Measurements from ENCODE around the gene POLR2C.
"Not testable (repeated sequence)": the region's sequence is repeated elsewhere in the genome, so short reads cannot be mapped to it uniquely, and the experiment has no call there.

Gene POLR2C
- total RNA-seq = 74.3 to 107 (median 91.9) reads per million in 4 experiments

DNA sequence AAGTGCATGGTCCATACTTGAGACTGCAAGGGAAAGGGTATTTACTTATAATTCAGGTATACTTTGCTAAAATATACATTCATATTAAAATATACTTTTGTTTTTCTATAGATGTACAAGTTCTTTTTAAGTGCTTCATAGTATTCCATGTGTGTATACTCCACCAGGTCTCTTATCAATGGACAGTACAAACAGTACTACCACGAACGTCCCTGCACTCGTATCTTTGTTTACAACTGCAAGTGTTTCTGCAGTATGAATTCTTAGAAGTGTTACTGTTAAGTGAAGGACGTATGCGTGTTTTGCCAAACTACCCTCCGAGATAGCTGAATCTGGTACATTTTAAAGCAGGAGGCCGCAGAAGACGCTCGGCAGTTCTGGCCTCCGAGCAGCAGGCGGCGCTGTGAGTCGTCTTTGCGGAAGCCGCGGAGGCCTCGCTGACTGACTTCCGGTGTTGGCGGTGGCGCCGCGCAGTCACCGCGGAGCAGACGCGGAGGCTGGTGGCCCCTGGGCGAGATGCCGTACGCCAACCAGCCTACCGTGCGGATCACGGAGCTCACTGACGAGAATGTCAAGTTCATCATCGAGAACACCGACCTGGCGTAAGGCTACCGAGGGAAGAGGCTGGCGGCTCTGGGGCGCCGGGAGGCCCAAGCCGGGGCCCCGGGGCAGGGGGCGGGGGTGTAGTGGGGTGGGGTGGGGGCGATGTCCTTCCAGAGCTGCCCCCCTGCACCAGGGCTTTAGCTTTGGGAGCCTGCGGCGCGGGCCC, at the start of gene POLR2C:
TSS of gene POLR2C (plus strand) at position 471 of the 769 bp plus-strand sequence. CDS start at position 517, 46 bp downstream.
- peak; percentile 86 for DNase-seq

DNA sequence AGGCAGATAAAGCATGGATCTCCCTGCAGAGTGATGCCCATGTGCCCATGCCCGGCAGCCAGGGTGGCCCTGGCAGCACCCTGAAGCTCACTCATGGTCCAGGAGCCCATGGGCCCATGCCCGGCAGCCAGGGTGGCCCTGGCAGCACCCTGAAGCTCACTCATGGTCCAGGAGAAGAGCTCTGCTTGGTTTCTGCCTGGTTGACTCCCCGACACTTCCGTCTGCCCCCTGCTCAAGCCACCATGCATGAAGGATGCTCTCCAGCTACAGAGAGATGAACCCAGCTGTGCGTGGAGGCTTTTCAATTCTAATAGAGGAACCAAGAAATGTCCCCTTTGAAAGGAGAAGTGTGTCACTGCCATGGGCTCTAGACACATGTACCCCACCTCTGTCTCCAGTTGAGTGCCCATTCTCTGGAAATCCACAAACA, 49.2 kb upstream of the POLR2C start:
- no peak for DNase-seq

DNA sequence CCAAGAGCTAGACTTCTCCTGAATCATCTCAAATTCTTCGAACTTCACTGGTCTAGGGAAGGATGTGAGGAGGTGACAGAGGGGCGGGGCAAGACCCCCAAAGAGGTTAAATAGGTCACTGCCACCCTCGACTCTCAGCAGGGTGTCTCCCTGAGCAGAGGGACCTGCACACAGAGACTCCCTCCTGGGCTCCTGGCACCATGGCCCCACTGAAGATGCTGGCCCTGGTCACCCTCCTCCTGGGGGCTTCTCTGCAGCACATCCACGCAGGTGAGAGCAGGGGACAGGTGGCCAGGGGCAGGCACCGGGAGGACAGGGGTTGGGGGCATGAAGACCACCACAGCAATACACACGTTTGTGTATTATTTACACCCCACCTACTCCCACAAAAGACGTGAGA, 48.7 kb upstream of the POLR2C start:
- DNase-seq = no peak

DNA sequence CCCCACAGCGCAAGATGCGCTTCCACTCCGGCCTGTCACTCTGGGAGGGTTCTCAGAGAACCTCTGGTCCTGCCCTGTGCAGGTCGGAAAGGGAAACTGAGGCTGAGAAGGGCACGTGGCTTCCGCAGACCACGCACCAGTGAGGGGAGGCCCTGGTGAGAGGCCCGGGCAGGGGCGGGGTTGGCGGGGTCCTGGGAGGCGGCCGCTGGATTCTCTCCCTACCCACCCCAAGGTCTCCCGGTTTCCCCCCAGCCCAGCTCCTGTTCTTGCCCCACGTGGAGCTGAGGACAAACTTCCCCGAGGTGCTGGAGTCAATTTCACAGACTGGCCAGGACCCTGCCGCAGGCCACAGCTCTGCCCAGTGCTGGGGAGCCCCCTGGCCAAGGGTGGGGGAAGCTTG, 46.4 kb upstream of the POLR2C start:
- no peak for DNase-seq

DNA sequence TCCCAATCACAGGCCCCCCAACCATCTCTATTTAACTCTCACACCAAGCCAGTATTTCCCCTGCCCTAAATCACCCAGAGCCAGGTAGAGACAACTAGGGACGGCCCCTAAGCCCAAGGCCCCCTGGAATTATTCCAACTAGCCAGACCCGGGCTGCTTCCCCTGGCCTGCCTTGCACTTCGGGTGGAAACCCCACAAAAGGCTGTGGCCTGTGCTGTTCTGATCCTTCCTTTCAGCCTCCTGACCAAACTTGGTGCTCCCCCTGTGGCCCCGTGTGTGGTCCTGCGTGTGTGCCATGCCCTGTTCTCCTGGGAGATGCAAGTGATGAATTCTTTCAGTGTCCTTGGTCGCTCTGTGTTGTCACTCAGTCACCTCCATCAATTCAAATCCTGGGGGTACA, 43.0 kb upstream of the POLR2C start:
- DNase-seq = no peak

DNA sequence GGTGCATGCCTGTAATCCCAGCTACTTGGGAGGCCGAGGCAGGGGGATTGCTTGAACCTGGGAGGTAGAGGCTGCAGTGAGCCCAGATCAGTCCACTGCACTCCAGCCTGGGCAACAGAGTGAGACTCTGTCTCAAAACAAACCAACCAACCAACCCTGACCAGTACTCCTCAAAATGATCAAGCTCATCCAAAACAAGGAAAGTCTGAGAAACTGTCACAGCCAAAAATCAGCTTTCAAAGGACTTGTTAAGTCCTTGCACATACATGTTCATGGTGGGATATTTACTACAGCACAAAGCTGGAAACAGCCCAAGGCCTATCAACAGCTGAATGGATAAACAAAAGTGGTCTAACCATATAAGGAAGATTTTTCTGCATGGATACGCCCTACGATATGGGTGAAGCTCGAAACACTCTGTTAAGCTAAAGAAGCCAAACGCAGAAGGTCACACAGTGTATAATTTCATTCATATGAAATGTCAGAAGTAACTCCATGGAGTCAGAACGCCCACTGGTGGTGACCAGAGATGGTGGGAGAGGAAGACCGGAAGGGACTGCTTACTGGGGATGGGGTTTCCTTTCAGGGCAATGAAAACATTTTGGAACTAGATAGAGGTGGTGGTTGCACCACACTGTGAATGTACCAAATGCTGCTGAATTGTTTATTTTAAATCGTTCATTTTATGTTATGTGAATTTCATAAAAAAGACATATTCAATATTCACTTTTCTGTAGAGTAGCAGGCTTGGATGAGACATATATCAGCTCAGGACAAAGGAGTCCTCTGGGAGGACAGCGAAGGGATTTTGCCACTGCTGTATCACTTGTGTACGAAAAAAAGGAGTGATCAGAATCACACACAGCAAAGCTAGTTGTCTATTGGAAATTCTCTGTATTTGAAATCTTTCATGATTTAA, 40.2 kb upstream of the POLR2C start:
- DNase-seq = no peak

DNA sequence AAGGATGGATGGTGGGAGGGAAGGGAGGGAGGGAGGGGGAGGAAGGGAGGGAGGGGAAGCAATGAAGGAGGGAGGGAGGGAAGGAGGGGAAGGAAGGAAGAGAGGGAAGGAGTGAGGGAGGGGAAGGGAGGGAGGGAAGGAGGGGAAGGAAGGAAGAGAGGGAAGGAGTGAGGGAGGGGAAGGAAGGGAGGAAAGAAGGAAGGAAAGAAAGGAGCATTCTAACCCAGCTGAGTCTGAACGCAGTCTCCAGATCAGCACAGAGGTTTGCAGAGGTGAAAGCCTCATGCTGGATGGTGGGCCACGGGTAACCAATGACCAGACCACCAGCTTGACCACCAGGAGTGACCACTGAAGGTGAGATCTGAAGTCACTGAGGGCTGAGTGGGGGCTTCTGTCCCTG, 39.3 kb upstream of the POLR2C start:
- no peak for DNase-seq

DNA sequence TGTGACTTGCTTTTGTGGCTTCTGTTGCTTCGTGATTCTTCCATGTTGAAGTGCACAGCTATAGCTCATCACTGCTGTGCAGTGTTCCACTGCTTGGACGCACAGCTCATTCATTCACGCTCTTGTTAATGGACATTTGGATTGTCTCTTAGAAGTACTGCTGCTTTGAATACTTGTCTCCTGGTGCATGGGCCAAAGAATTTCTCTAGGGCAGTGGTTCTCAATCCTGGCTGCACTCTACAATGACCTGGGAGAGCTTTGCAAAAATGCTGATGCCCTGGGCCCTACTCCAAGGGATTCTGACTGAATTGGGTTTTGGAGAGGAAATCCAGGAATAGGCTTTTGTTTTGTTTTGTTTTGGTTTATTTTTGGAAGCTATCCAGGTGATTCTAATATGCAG, 37.9 kb upstream of the POLR2C start:
- DNase-seq = no peak

DNA sequence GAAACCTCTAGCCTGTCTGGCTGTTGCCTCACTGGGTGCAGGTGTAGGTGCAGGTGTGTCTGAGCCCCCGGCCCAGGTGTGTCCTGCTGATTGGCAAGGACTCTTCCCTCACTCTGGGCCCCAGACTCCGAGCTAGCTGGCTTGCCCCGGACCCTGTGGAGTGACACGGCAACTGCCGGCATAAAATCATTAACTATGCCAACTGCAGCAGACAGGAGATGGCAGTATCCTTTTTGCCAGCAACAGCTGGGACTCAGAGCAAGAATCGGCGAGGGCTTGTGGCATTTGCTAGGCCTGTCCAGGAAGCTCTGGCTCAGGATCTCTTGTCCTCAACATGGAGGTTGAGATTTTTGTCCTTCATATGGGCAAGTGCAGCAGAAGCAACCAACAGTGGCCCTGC, 36.1 kb upstream of the POLR2C start:
- no peak for DNase-seq

DNA sequence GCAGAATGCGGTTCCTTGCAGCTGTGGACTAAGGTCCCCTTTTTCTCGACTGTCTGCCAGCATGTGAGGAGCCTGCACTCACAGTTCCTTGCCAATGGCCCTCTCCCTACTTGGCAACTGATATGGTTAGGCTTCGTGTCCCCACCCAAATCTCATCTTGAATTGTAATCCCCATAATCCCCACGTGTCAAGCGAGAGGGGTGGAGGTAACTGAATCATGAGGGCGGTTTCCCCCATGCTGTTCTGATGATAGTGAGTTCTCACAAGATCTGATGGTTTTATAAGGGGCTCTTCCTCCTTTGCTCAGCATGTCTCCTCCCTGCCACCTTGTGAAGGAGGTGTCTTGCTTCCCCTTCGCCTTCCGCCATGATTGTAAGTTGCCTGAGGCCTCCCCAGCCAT, 35.2 kb upstream of the POLR2C start:
- DNase-seq = no peak

DNA sequence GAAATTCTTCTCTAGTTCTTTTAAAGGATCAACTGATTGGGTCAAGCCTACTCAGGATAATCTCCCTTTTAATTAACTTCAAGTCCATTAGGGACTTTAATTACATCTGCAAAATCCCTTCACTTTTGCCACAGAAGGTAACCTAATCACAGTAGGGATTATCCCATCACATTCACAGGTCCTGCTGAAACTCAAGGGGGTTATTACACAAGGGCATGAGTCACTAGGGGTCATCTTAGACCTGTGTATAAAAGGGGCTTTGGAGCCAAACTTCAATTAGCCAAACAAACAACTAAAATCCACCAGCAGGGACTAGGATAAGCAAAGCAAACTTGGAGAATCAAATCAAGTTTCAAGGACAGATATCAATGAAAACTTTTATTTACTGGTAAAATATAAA, 34.7 kb upstream of the POLR2C start:
- no peak for DNase-seq

DNA sequence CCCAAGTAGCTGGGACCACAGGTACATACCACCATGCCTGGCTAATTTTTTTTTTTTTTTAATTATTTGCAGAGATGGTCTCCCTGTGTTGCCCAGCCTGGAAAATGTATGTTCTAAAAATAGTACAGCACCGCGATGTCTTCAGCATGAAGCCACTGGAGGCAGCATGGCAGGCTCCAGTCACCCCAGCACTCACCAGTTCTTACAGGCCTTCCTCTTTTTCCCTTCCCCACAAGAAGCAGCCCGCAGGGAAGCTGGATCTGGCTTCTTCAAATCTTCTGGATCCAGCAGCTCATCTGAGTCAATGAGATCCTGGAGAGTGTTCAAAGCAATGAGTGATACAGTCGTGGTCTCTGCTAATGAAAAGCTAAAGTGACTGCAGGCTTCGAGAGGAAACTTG, 31.5 kb upstream of the POLR2C start:
- no peak for DNase-seq

DNA sequence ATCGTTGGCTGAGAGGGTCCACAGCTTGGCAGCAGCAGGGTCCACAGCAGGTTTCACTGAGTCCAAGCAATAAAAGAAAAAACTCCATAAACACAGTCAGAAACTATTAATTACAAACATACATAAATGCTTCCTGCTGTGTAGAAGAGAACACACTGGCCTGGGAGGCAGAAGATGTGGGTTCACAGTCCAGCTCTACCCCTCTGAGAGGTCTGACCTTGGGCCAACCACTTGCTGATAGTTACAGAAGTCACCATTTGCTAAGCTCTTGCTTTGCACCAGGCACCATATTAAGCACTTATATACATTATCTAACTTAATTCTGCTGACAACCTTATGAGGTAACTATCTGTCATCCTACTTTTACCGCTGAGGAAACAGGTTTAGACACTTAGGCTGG, 30.0 kb upstream of the POLR2C start:
- DNase-seq = no peak

DNA sequence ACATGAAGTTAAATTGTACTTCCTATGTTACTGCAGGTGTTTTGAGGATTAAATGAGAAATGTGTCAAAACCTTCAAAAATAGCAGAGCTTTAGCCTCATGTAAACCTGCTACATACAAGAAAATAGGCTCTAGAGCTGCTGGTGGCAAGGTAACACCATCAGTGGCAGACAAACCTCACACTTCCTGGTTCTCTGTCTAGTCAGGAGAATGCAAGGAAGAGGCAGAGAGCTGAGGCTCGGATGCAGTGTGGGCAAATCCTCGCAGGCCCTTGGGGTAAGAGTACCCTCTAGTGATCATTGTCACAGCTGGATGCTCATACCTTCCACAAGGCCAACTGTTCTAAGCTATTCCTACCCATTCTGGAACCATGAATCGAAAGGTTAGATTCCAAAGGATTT, 29.5 kb upstream of the POLR2C start:
- no peak for DNase-seq

DNA sequence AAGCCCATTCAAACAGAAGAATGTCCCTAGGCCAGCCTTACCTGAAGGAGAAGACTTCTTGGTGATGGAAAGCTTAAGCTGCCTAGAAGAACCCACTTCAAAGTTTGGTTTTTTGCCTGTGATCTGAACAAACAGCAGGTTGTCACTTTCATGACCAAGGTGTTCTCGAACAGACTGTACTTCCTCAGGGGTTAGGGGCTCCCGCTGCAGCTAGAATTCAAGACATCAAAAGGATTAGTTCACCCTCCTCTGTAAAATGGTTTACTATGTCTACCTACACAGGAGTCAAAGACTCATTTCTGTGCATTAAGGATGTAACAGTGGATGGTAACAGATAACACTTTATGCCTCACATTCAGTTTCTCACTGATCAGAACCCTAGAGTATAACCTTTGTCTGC, 28.5 kb upstream of the POLR2C start:
- no peak for DNase-seq

DNA sequence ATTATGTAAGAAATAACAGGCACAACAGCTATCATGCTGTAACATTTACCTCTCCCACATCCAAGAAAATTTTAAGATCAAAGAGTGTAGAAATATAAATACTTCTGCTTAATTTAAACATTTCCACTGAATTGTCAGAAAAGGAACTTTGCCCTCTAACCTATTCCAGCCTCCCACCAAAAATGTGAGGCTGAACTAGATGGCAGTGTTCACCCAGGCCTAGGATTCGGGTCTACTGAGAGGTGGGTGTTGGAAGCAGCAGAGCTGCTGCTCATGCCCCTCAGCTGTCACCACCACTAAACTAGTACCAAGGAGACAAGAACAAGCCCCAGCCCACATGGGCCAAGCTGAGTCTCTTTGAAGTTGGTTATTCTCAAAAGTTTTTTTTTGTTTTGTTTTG, 26.6 kb upstream of the POLR2C start:
- no peak for DNase-seq

DNA sequence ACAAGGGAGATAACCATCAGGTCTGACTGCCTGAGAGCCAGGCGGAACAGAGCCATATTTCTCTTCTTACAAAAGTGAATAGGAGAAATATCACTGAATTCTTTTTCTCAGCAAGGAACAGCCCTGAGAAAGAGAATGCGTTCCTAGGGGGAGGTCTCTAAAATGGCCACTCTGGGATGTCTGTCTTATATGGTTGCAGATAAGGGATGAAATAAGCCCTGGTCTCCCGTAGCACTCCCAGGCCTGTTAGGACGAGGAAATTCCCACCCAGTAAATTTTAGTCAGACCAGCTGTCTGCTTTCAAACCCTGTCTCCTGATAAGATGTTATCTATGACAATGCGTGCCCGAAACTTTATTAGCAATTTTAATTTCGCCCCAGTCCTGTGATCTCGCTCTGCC, 22.5 kb upstream of the POLR2C start:
- DNase-seq = not testable (repeated sequence)

DNA sequence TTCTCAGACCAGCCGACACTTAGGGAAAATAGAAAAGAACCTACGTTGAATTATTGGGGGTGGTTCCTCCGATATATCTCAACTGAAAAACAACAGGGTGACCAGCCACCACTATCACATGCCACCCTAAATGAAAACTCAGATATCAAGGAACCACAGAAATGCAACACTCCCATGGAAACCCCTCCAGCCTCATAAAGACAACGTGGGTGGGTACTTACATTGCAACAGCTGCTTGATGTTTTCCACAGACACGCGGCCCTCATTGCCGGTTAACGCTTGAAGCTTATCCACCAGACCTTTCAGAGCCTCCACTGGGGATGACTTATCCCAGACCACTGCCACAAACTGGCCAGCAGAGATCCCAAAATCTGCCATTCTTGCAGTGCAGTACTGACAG, 21.9 kb upstream of the POLR2C start:
- not testable (repeated sequence) for DNase-seq

DNA sequence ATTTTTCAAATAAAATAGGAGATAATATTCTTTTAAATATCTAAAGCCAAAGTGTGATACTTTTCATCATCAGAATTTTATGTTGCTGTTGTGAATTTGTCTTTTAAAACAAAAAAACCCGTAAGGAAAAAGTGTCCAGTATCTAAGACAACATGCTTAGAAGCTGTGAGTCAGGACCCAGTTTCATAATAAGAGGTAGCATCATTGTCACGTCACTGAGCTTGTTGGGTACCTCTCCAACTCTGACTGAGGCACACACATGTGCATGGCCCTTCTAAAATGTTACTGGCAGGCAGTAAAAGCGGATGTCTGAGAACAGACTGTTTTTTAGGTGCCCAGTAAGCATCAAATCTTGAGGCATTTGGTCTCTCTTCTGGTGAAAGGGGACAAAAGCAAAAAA, 17.8 kb upstream of the POLR2C start:
- no peak for DNase-seq

DNA sequence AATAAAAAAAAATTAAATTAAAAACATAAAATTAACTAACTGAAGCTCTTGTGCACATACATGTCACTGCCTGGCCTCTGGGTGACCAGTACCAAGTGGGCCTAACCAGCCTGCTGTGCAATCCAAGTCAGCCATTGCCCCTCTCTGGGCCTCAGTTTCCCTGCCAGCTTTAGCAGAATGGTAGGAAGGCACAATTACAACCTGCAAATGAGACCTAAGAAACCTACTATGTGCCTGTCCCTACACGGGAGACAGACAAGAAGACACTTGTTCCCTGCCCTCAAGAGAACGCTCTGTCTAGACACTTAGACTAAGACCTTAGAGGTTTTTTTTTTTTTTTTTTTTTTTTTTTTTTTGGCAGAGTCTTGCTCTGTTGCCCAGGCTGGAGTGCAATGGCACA, 17.0 kb upstream of the POLR2C start:
- no peak for DNase-seq

DNA sequence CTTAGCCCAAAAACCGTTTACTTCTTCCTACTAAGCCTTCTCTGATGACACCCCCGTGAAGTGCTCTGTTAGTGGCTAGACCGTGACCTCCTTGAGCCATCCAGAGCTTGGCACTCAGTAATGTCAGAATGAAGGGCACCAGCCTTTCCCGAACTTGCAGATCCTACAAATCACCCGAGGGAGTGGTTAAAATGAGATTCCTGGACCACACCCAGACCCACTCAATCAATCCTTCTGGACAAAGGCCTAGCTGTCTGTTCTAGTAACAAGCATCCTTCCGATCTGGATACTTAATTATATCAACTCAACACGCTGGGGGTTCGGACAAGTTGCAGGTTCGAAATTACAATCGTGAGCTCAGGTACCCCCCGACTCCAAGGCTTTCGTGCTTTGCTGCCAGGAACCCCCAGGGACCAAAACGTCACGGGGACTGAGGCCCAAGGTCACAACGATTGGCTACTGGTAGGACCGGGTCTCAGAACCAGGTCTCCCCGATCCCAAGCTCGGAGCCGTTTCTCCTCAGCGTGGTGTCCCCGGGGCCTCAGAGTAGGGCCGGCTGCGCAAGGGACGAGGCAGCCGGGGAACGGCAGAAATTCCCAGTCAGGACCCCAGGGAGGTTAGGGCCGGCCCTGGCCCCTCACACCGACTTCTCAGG, 15.8 kb upstream of the POLR2C start:
- peak; percentile 13 for DNase-seq

DNA sequence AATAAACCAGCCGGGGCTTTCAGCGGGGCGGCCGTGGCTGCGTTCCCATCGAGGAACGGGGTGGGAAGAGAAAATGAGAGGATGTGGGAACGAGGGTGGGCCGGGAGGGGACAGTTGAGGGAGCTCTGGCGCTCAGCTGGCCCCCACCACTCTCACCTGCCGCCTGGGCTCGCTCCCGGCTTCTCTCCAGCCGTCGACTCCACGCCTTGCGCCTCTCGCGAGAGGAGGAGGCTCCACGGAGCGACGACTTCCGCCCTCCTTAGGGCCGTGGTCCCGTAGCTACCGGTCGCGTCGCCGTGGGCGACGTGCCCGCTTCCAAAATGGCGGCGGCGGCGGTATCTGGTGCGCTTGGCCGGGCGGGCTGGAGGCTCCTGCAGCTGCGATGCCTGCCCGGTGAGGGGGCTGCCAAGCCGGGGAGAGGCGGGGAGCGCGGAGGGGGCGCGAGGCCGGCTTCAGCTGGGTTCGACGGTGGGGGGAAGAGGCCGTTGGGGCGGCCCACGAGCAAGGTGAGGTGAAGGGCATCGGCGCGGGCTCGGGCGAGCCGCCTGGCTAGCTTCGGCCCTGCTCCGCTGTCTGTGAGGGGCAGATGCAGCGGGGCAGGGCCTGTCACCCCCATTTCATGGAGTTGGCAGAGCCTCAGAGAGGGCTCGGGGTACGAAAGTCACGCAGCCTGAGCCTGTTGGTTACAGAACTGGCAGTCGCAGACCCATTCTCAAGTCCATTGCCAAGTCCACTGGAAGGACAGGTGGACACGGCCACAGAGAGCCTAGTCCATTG, 15.1 kb upstream of the POLR2C start, which contains the start of the genes CIAPIN1 and COQ9:
TSS of gene CIAPIN1 (minus strand) at position 200 of the 777 bp plus-strand sequence. CDS start 6,457 bp downstream, outside the sequence.
TSS of gene COQ9 (plus strand) at position 294 of the 777 bp plus-strand sequence. CDS start at position 321, 27 bp downstream.
- peak; percentile 88 for DNase-seq

Measured in effector CD8-positive, alpha-beta T cell (primary cell).